GM21529 (cell line): ENCODE data around the gene DENND4C.
A peak's percentile ranks its signal among the peaks of the same experiment; 100 is the strongest.
"Not testable (repeated sequence)": the region's sequence is repeated elsewhere in the genome, so short reads cannot be mapped to it uniquely, and the experiment has no call there.

Source experiments
- ATAC-seq: cut with Tn5 transposase; IDR thresholded peaks from one replicate; pipeline ENCODE4 v1.9.1; 2021; ENCODE audit not compliant: unreplicated experiment

Gene DENND4C

GRCh38 chr9:19230355-19231125 is at the start of gene DENND4C:
TSS of gene DENND4C (plus strand) at chr9:19230693. CDS start at chr9:19276175, 45,482 bp downstream.
- ATAC-seq = peak; percentile 72

- no peak for ATAC-seq
Observed at GRCh38 chr9:19180991-19181390, 49.5 kb upstream of the DENND4C start.

GRCh38 chr9:19181561-19181960 is 48.9 kb upstream of the DENND4C start:
- ATAC-seq = no peak

- ATAC-seq = peak; percentile 100
Observed at GRCh38 chr9:19184144-19184917, 46.2 kb upstream of the DENND4C start.

GRCh38 chr9:19185191-19185590 is 45.3 kb upstream of the DENND4C start:
- ATAC-seq = no peak

GRCh38 chr9:19186232-19186631 is 44.3 kb upstream of the DENND4C start:
- no peak for ATAC-seq

GRCh38 chr9:19188771-19189170 is 41.7 kb upstream of the DENND4C start:
- no peak for ATAC-seq

GRCh38 chr9:19192202-19193028 is 38.1 kb upstream of the DENND4C start:
- ATAC-seq = no peak

GRCh38 chr9:19193029-19193324 is 37.5 kb upstream of the DENND4C start:
- no peak for ATAC-seq

- ATAC-seq = not testable (repeated sequence)
Observed at GRCh38 chr9:19193358-19193973, 37.0 kb upstream of the DENND4C start.

GRCh38 chr9:19198406-19198805 is 32.1 kb upstream of the DENND4C start:
- no peak for ATAC-seq

- ATAC-seq = no peak
Observed at GRCh38 chr9:19199012-19199411, 31.5 kb upstream of the DENND4C start.

GRCh38 chr9:19200229-19200628 is 30.3 kb upstream of the DENND4C start:
- no peak for ATAC-seq

GRCh38 chr9:19201899-19202891 is 28.3 kb upstream of the DENND4C start:
- no peak for ATAC-seq

- ATAC-seq = no peak
Observed at GRCh38 chr9:19203058-19203457, 27.4 kb upstream of the DENND4C start.

- ATAC-seq = no peak
Observed at GRCh38 chr9:19208653-19209052, 21.8 kb upstream of the DENND4C start.

- no peak for ATAC-seq
Observed at GRCh38 chr9:19209188-19209587, 21.3 kb upstream of the DENND4C start.

GRCh38 chr9:19213823-19214222 is 16.7 kb upstream of the DENND4C start:
- ATAC-seq = no peak

GRCh38 chr9:19216466-19216865 is 14.0 kb upstream of the DENND4C start:
- no peak for ATAC-seq

- no peak for ATAC-seq
Observed at GRCh38 chr9:19221326-19221725, 9.2 kb upstream of the DENND4C start.
